ENCODE data around the gene AQP7. TPM values are rescaled to one million over a fixed set of nuclear protein-coding genes. Genes with fewer than 3 reads are reported as not detected.
"Not testable (repeated sequence)": the region's sequence is repeated elsewhere in the genome, so short reads cannot be mapped to it uniquely, and the experiment has no call there.

AQP7 gene
- total and polyA plus RNA-seq, 2 donors (not counting 1 experiment from before 2014, with no cell fraction given), result 0.09 to 0.83 TPM

- Histone ChIP-seq H3K27me3 (ENCODE audit: control insufficient read depth, insufficient read depth, low read length) (peaks cover 6% of the 10 kb centered on the region), H2AFZ (ENCODE audit: low read length) (no peak overlapping the region), H3K4me3 (replicated peaks in 1 of 4; ENCODE audit: control extremely low read depth in 1 of 4, insufficient read depth in 1 of 4, low read depth in 3 of 4, low read length in 4 of 4) (no peak overlapping the region), H3K36me3 (ENCODE audit: control insufficient read depth, insufficient read depth, low read length) (no peaks in the 10 kb centered on the region), H4K20me1 (ENCODE audit: control insufficient read depth, extremely low read depth, insufficient read depth, low read length) (no peaks in the 10 kb centered on the region), H3K27ac (ENCODE audit: insufficient read depth, low read length) (no peak overlapping the region), H3K4me1 (ENCODE audit: control insufficient read depth, extremely low read depth, insufficient read depth, low read length) (no peaks in the 10 kb centered on the region), H3K79me2 (ENCODE audit: control insufficient read depth, insufficient read depth, low read length) (no peaks in the 10 kb centered on the region), H3K9me3 (ENCODE audit: control insufficient read depth, insufficient read depth, low read depth, low read length) (no peaks in the 10 kb centered on the region), H3K4me2 (ENCODE audit: extremely low read depth, insufficient read depth, low read length) (no peak overlapping the region), H3K9ac (ENCODE audit: insufficient read depth, low read length) (no peak overlapping the region)
- TF ChIP-seq EZH2 (IDR thresholded peaks at IDR 0.05; ENCODE audit: low read length, missing control alignments) (no peak), CTCF (conservative IDR thresholded peaks at IDR 0.05 in 1 of 2, IDR thresholded peaks at IDR 0.05 in 1 of 2; ENCODE audit: low read depth in 1 of 2, low read length in 2 of 2) (no peak)
- DNase-seq (ENCODE audit: low read depth in 2 of 2), result no peak
These were observed 4.7 kb upstream of the AQP7 start for GRCh38 chr9:33407061-33407460.

- Histone ChIP-seq H3K9ac (ENCODE audit: insufficient read depth, low read length) (no peak overlapping the region), H3K4me1 (ENCODE audit: control insufficient read depth, extremely low read depth, insufficient read depth, low read length) (no peaks in the 10 kb centered on the region), H4K20me1 (ENCODE audit: control insufficient read depth, extremely low read depth, insufficient read depth, low read length) (no peaks in the 10 kb centered on the region), H3K27ac (ENCODE audit: insufficient read depth, low read length) (no peak overlapping the region), H3K9me3 (ENCODE audit: control insufficient read depth, insufficient read depth, low read depth, low read length) (no peaks in the 10 kb centered on the region), H2AFZ (ENCODE audit: low read length) (no peak overlapping the region), H3K4me3 (replicated peaks in 1 of 4; ENCODE audit: control extremely low read depth in 1 of 4, insufficient read depth in 1 of 4, low read depth in 3 of 4, low read length in 4 of 4) (no peak overlapping the region), H3K79me2 (ENCODE audit: control insufficient read depth, insufficient read depth, low read length) (no peaks in the 10 kb centered on the region), H3K4me2 (ENCODE audit: extremely low read depth, insufficient read depth, low read length) (no peak overlapping the region), H3K36me3 (ENCODE audit: control insufficient read depth, insufficient read depth, low read length) (no peaks in the 10 kb centered on the region), H3K27me3 (ENCODE audit: control insufficient read depth, insufficient read depth, low read length) (peaks cover 6% of the 10 kb centered on the region)
- DNase-seq (ENCODE audit: low read depth in 2 of 2), result no peak
- TF ChIP-seq EZH2 (IDR thresholded peaks at IDR 0.05; ENCODE audit: low read length, missing control alignments), result no peak
- TF ChIP-seq CTCF (conservative IDR thresholded peaks at IDR 0.05 in 1 of 2, IDR thresholded peaks at IDR 0.05 in 1 of 2; ENCODE audit: low read depth in 1 of 2, low read length in 2 of 2), result no peak
These were observed 2.5 kb upstream of the AQP7 start for GRCh38 chr9:33404788-33405362.

GRCh38 chr9:33403941-33404787 lies 1.8 kb upstream of the AQP7 start:
- Histone ChIP-seq H3K4me1 (ENCODE audit: control insufficient read depth, extremely low read depth, insufficient read depth, low read length) (no peaks in the 10 kb centered on the region), H3K4me2 (ENCODE audit: extremely low read depth, insufficient read depth, low read length) (no peak overlapping the region), H3K79me2 (ENCODE audit: control insufficient read depth, insufficient read depth, low read length) (no peaks in the 10 kb centered on the region), H3K27me3 (ENCODE audit: control insufficient read depth, insufficient read depth, low read length) (peaks cover 6% of the 10 kb centered on the region), H3K36me3 (ENCODE audit: control insufficient read depth, insufficient read depth, low read length) (no peaks in the 10 kb centered on the region), H2AFZ (ENCODE audit: low read length) (no peak overlapping the region), H3K9me3 (ENCODE audit: control insufficient read depth, insufficient read depth, low read depth, low read length) (no peaks in the 10 kb centered on the region), H3K27ac (ENCODE audit: insufficient read depth, low read length) (no peak overlapping the region), H4K20me1 (ENCODE audit: control insufficient read depth, extremely low read depth, insufficient read depth, low read length) (no peaks in the 10 kb centered on the region), H3K9ac (ENCODE audit: insufficient read depth, low read length) (no peak overlapping the region), H3K4me3 (replicated peaks in 1 of 4; ENCODE audit: control extremely low read depth in 1 of 4, insufficient read depth in 1 of 4, low read depth in 3 of 4, low read length in 4 of 4) (no peak overlapping the region)
- no peak for TF ChIP-seq CTCF (conservative IDR thresholded peaks at IDR 0.05 in 1 of 2, IDR thresholded peaks at IDR 0.05 in 1 of 2; ENCODE audit: low read depth in 1 of 2, low read length in 2 of 2)
- no peak for TF ChIP-seq EZH2 (IDR thresholded peaks at IDR 0.05; ENCODE audit: low read length, missing control alignments)
- no peak for DNase-seq (ENCODE audit: low read depth in 2 of 2)

GRCh38 chr9:33401809-33402208 lies 559 bp downstream of the AQP7 start:
- H3K27ac ChIP-seq (ENCODE audit: insufficient read depth, low read length); H3K9me3 ChIP-seq (ENCODE audit: control insufficient read depth, insufficient read depth, low read depth, low read length); H3K4me2 ChIP-seq (ENCODE audit: extremely low read depth, insufficient read depth, low read length); H3K79me2 ChIP-seq (ENCODE audit: control insufficient read depth, insufficient read depth, low read length); H3K4me1 ChIP-seq (ENCODE audit: control insufficient read depth, extremely low read depth, insufficient read depth, low read length); H3K4me3 ChIP-seq (replicated peaks in 1 of 4; ENCODE audit: control extremely low read depth in 1 of 4, insufficient read depth in 1 of 4, low read depth in 3 of 4, low read length in 4 of 4); H3K9ac ChIP-seq (ENCODE audit: insufficient read depth, low read length); H3K27me3 ChIP-seq (ENCODE audit: control insufficient read depth, insufficient read depth, low read length); H2AFZ ChIP-seq (ENCODE audit: low read length); DNase-seq (ENCODE audit: low read depth in 2 of 2); H4K20me1 ChIP-seq (ENCODE audit: control insufficient read depth, extremely low read depth, insufficient read depth, low read length); H3K36me3 ChIP-seq (ENCODE audit: control insufficient read depth, insufficient read depth, low read length): not testable (repeated sequence)
